ENCODE measurements around the gene CD4.

- TF ChIP-seq CTCF (IDR thresholded peaks at IDR 0.05): no peak
- TF ChIP-seq POLR2A (IDR thresholded peaks at IDR 0.05): no peak
Measured at GRCh38 chr12:6775185-6776174, 13.8 kb upstream of the CD4 start.

Measured in adrenal gland (tissue), 5 donors.